HG03039 (cell line): Measurements from ENCODE around the gene GEN1.

Source experiments
- ATAC-seq: cut with Tn5 transposase; IDR thresholded peaks from one replicate; pipeline ENCODE4 v1.9.1; 2021; ENCODE audit warnings: mild to moderate bottlenecking, moderate library complexity; ENCODE audit not compliant: unreplicated experiment

GEN1 gene

GRCh38 chr2:17752892-17753802 lies 791 bp upstream of the GEN1 start:
- peak; percentile 36 for ATAC-seq

- no peak for ATAC-seq
Measured at GRCh38 chr2:17754773-17755425, 961 bp downstream of the GEN1 start.

- ATAC-seq = no peak
Measured at GRCh38 chr2:17756668-17757067, 2.7 kb downstream of the GEN1 start.

DNA sequence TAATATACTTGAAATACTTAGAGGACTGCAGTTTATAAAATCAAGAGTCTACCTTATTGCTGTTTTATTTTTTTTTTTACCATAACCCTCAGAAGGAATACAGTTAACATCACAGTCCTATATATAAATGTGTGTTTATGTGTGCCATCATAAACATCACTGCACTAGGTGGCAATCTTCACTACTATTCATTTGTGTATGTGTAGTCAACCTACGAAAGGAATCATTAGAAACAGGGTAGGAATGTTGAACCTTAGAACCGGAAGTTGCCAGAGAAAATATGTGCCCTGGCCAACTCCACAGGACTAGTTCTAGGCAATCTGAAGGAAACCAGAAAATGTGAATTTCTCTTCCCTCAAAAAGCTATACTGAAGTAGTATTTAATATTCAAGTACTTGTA lies 3.4 kb downstream of the GEN1 start:
- no peak for ATAC-seq

GRCh38 chr2:17758118-17758517 lies 4.2 kb downstream of the GEN1 start:
- ATAC-seq = no peak

GRCh38 chr2:17759805-17760204 lies 5.9 kb downstream of the GEN1 start:
- no peak for ATAC-seq

DNA sequence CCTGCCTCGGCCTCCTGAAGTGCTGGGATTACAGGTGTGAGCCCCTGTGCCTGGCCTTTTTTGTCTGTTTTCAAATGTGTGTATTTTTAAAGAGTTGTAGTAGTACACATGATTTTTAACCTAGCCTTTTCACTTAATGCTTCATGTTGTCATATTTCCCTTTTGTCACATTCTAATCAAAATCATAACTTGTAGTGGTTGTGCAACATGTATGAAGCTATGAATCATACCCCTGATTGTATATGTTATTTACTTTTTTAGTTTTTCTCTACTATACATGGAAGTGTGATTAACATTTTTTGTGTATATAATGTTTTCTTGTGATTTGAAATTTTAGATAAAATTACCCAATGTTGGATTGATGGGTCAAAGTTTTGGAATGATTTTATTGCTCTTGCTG lies 8.5 kb downstream of the GEN1 start:
- ATAC-seq = no peak

DNA sequence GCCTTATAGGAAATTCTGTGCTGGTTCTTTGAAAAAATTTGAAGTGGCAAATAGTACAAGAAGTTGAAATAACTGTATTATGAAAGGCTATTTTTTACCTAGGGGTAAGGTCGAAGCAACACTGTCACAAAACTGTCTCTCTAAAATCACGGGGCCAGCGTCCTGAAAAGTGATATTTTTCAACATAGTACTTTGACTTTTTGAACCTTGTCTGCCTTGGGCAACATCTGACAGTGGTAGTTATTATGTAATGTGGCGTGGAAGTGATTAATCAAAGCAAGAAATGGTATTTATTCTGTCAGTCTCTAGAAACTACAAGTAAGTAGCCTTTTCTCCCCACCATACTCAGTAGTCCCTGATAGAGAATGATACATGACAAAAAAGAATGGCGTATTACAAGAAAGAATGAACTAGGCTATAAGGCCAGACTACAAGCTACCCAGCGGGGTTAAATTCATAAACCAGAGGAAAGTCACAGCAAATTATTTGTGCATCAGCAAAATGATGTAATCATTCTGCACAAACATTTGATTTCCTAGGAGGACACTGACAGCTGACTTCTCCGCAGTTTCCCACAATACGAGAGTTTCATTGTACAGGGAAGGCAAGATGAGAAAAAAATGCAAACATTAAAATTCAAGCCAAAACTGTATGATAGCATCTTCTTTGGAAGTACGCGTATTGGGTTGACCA lies 9.8 kb downstream of the GEN1 start:
- ATAC-seq = no peak

GRCh38 chr2:17765398-17765797 lies 11.5 kb downstream of the GEN1 start:
- ATAC-seq = no peak

- ATAC-seq = no peak
Measured at GRCh38 chr2:17768894-17769293, 15.0 kb downstream of the GEN1 start.

DNA sequence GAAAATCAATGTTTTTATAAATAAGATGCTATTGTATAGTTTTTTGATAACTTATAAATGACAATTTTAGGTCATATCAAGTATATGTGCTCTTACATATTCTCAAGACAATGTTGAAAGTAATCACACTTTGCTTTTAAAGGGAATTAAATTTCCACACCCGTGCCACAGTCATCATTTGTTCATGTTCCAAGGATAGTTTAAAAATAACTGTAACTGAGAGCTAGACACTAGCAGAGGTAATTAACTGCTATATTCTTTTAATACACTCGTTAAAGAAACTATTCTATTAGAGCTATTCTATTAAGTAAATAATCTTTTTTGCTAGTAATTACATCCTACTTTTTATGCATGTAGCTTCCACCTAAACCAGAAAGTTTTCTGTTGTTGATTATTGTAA lies 18.0 kb downstream of the GEN1 start:
- ATAC-seq = no peak

DNA sequence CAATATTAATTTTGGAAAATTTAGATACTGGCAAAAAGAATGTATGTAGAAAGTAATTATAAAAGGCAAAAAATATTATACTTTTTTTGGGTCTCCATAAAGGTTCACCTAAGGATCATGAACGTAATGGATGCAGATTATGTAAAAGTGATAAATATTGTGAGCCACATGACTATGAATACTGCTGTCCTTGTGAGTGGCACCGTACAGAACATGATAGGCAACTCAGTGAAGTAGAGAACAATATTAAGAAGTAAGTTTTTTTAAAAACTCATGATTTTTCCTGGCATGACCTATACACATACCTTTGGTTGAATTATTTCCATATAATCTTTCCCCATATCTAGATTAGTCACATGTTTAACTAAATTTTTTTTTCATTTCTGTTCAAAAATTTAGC lies 18.6 kb downstream of the GEN1 start:
- ATAC-seq = no peak

GRCh38 chr2:17780546-17780945 lies 26.6 kb downstream of the GEN1 start:
- no peak for ATAC-seq

- no peak for ATAC-seq
Measured at GRCh38 chr2:17781482-17781881, 27.5 kb downstream of the GEN1 start.

- ATAC-seq = no peak
Measured at GRCh38 chr2:17786727-17787126, 32.8 kb downstream of the GEN1 start.

DNA sequence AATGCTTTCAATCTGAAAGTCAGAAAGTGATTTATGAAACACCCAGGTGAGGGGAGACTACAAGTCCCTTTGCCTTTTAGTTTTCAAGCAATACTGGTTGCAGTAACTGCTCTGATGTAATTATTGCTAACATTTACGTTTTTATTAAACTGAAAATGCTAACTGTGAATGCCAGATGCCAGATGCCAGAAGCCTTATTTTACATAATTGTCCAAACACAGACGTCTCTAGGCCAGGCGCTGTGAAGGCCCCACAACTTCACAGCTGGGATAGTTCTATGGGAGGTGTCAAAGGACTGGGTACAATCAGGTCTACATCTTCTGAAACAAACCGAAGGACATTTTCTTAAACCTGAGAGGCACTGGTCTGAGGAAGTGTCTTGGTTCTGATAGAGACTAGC lies 34.8 kb downstream of the GEN1 start:
- no peak for ATAC-seq

- no peak for ATAC-seq
Measured at GRCh38 chr2:17790536-17790935, 36.6 kb downstream of the GEN1 start.

DNA sequence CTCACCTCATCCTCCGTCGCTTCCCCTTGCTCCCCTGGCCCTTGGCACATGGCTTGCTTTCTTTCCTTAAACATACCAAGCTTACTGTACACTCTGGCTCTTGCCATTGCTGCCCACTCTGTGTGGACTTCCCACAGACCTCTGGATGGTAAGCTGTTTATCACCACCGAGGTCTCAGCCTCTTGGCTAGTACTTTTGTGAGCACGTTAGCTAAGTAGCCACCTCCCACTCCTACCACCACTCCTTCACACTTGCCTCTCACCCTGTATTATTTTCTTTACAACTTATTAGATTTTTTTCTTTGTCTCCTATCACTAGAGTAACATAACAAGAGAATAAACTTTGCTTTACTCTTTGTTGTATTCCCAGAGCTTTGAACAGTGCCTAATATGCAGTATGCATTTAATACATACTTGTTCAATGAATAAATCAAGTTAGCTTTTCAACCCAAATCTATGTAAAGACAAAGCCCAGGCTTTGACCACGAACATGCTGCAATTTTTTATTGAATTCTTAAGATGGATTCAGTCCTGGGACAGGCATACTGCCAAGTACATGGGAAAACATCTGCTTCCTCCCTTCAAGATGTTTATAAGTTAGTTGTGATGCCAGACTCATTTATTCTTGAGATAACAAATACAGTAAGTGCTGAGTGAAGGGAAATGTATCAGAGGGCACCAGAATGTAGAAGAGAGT lies 37.3 kb downstream of the GEN1 start:
- ATAC-seq = no peak

- ATAC-seq = no peak
Measured at GRCh38 chr2:17791817-17792130, 37.8 kb downstream of the GEN1 start.

DNA sequence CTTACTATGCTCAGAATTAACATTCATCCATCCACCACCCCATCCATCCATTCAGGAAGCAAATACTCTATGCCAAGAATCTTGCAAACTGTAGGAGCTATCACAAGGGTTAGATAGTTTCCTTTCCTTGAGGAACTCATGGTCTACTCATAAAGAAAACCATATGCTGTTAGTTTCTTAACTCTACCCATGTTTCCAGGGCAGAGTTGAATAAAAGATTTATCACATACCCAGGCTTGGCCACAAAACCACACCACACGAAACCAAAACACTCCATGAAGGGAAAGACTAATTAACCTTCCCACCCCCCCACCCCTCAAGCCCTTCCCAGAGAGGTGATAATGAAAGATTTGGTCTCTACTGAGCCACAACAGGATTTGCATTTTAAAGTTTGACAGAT lies 38.6 kb downstream of the GEN1 start:
- ATAC-seq = peak; percentile 43

DNA sequence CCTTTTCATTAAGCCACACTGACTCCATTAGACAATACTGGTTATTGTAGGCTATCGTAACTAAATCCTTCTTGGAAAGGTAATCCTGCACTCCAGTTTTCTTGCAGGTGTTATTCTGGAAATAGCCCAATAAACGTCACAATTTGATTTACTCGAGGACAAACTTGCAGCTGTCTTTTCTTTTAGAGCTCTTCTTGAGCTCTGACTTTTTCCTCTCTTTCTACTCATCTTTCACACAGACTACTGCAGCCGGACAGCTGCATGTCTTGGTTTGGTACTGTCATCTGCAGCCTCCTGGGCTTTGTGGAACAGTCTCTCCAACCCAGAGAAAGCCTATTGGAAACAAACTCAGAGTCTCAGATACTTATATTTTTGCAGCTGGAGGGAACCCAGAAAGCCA lies 39.4 kb downstream of the GEN1 start:
- ATAC-seq = no peak
